Measurements from ENCODE around the gene SWI5. TPM values are rescaled to one million over a fixed set of nuclear protein-coding genes. Genes with fewer than 3 reads are reported as not detected.

SWI5 gene
- total RNA-seq, 4 donors from 2014 or later: 18.3 to 27.2 (median 23.5) TPM

GRCh38 chr9:128244837-128245231 lies 31.2 kb upstream of the SWI5 start:
- H3K4me1 ChIP-seq: peaks cover 0 to 20% (median 0%) of the 10 kb centered on the region in 4 donors
- no peaks in the 10 kb centered on the region for H3K27me3 ChIP-seq
- peak overlapping the region in 3 of 4 donors; percentile 18 to 32 (median 24) for H3K4me3 ChIP-seq
- H3K9me3 ChIP-seq: no peaks in the 10 kb centered on the region
- peak; percentile 27 to 79 (median 59) for DNase-seq
- TF ChIP-seq POLR2A (IDR thresholded peaks at IDR 0.05): no peak
- no peak for TF ChIP-seq CTCF (IDR thresholded peaks at IDR 0.05)
- H3K36me3 ChIP-seq: no peaks in the 10 kb centered on the region
- peak overlapping the region; percentile 13 to 77 (median 62) for H3K27ac ChIP-seq

- H3K9me3 ChIP-seq: no peaks in the 10 kb centered on the region
- no peaks in the 10 kb centered on the region for H3K36me3 ChIP-seq
- no peak for TF ChIP-seq POLR2A (IDR thresholded peaks at IDR 0.05)
- TF ChIP-seq CTCF (IDR thresholded peaks at IDR 0.05): no peak
- H3K4me1 ChIP-seq: peaks cover 0 to 20% (median 2%) of the 10 kb centered on the region in 4 donors
- no peak for DNase-seq
- no peak overlapping the region for H3K4me3 ChIP-seq
- H3K27me3 ChIP-seq: no peaks in the 10 kb centered on the region
- H3K27ac ChIP-seq: peak overlapping the region; percentile 13 to 77 (median 54)
Measured at GRCh38 chr9:128245421-128246151, 30.5 kb upstream of the SWI5 start.

- DNase-seq: no peak
- Histone ChIP-seq H3K36me3 (no peaks in the 10 kb centered on the region), H3K4me3 (no peak overlapping the region), H3K9me3 (no peaks in the 10 kb centered on the region), H3K27ac (peak overlapping the region in 2 of 4 donors; percentile 71 to 77), H3K27me3 (no peaks in the 10 kb centered on the region), H3K4me1 (peaks cover 0 to 29% (median 9%) of the 10 kb centered on the region in 4 donors)
- TF ChIP-seq CTCF (IDR thresholded peaks at IDR 0.05): no peak
- no peak for TF ChIP-seq POLR2A (IDR thresholded peaks at IDR 0.05)
Measured at GRCh38 chr9:128246471-128246870, 29.6 kb upstream of the SWI5 start.

- TF ChIP-seq CTCF (IDR thresholded peaks at IDR 0.05) (no peak), POLR2A (IDR thresholded peaks at IDR 0.05) (no peak)
- Histone ChIP-seq H3K36me3 (no peaks in the 10 kb centered on the region), H3K4me1 (peaks cover 0 to 30% (median 9%) of the 10 kb centered on the region in 4 donors), H3K4me3 (no peak overlapping the region), H3K27ac (no peak overlapping the region), H3K27me3 (no peaks in the 10 kb centered on the region), H3K9me3 (no peaks in the 10 kb centered on the region)
- DNase-seq: no peak
Measured at GRCh38 chr9:128247226-128247803, 28.8 kb upstream of the SWI5 start.

GRCh38 chr9:128249558-128249907 lies 26.5 kb upstream of the SWI5 start:
- DNase-seq: no peak
- Histone ChIP-seq H3K4me3 (no peak overlapping the region), H3K36me3 (no peaks in the 10 kb centered on the region), H3K27ac (peak overlapping the region in 3 of 4 donors; percentile 8 to 74 (median 56)), H3K4me1 (peaks cover 0 to 25% (median 9%) of the 10 kb centered on the region in 4 donors), H3K27me3 (no peaks in the 10 kb centered on the region), H3K9me3 (no peaks in the 10 kb centered on the region)
- no peak for TF ChIP-seq CTCF (IDR thresholded peaks at IDR 0.05)
- no peak for TF ChIP-seq POLR2A (IDR thresholded peaks at IDR 0.05)

All from Peyer's patch (tissue), 4 donors.